Endothelial cell of hepatic sinusoid (primary cell): ENCODE data around the gene DNAAF2.

ENCODE experiments used
- in situ Hi-C: cut with HindIII; loops from 2 replicates; pipeline ENCODE4 v1.10.0; 2017; ENCODE audit warnings: low sequenced_read_pairs

The DNAAF2 gene

DNA sequence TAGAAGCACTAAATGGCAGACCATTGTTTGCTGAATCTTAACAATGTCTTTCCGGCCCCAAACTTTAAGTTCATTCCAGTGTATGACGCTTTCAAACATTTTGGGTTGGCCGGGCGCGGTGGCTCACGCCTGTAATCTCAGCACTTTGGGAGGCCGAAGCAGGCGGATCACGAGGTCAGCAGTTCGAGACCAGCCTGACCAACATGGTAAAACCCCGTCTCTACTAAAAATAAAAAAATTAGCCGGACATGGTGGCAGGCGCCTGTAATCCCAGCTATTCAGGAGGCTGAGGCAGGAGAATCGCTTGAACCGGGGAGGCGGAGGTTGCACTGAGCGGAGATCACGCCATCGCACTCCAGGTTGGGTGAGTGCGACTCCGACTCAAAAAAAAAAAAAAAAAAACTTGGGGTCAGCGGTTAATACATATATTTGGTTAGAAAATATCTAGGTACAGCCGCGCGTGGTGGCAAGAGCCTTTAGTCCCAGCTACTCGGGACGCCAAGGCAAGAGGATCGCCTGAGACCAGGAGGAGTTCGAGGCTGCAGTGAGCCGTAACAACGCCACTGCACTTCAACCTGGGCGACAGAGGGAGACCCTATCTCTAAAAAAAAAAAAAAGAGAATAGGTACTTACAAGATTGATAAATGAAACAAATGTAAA, 49.9 kb downstream of the DNAAF2 start:
- in situ Hi-C loops, result loop anchor here (10.0 kb wide), 1 partner anchor 70 kb away; no protein-coding TSS in a partner anchor

DNA sequence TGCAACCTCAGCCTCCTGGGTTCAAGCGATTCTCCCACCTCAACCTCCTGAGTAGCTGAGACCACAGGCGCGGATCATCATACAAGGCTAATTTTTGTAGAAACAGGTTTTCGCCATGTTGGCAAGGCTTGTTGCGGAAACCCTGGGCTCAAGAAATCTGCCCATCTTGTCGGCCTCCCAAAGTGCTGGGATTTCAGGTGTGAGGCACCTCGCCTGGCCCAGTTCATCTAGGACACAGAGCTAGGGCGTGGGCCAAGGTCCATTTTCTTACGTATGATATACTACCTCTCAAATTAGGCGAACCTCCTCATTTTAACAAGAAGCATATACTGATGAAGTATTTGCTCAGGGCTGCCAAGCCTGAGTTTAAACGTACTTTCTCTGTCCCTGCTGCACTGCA, 51.0 kb downstream of the DNAAF2 start:
- in situ Hi-C loops, result loop anchor here (10.0 kb wide), 1 partner anchor 71 kb away; no protein-coding TSS in a partner anchor

DNA sequence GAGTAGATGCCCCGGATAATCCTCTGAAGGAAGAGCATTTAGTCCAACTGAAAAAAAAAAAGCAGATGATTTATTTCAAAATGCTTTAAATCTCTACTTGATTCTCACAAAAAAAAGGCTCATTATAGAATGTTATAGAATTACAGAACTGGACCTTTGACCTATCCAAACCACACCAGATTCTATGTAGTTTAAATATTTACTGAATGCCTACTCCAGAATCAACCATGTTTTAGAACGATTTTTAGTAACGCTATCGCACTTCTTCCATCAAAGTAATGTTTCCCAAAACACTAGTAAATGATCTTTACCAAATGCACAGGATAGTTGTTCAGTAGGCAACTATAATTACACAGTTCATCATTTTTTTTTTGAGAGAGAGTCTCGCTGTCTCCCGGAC, 51.4 kb downstream of the DNAAF2 start:
- in situ Hi-C loops, result loop anchor here (10.0 kb wide), 1 partner anchor 71 kb away; no protein-coding TSS in a partner anchor

DNA sequence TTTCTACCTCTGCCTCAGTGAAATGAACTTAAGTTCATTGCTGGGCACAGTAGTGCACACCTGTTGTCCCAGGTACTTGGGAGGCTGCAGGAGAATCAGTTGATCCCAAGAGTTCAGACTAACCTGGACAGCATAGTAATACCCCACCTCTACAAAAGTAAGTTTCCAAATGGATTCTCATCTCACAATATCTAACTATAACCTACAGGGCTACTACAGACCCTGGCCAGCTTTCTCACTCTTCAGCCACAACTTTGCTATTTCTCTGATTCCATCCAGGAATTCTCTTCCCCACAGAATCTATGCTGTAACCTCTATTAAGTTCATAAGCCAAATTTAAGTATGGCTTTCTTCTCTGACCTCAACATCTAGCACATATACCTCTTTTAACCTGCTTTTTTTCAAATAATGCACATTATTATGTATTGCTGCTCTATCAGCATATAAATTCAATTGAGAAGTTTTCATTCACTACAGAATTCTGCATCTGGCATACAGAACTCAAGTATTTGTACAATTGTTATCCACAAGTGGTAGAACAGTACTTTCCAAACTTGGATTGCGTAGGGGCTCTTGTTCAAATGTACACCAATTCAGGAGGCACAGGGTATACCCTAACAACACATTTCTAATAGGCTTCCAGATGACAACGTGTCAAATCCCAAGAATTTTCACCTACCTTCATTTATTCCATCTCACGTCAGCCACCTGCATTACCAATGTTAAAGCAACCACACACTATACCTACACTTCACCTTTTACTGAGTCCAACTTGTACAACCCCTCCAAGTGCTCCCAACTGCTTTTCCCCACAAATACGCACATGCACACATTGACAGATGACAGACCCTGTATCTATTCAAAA, 52.7 kb downstream of the DNAAF2 start:
- in situ Hi-C loops, result loop anchor here (10.0 kb wide), 1 partner anchor 72 kb away; no protein-coding TSS in a partner anchor

DNA sequence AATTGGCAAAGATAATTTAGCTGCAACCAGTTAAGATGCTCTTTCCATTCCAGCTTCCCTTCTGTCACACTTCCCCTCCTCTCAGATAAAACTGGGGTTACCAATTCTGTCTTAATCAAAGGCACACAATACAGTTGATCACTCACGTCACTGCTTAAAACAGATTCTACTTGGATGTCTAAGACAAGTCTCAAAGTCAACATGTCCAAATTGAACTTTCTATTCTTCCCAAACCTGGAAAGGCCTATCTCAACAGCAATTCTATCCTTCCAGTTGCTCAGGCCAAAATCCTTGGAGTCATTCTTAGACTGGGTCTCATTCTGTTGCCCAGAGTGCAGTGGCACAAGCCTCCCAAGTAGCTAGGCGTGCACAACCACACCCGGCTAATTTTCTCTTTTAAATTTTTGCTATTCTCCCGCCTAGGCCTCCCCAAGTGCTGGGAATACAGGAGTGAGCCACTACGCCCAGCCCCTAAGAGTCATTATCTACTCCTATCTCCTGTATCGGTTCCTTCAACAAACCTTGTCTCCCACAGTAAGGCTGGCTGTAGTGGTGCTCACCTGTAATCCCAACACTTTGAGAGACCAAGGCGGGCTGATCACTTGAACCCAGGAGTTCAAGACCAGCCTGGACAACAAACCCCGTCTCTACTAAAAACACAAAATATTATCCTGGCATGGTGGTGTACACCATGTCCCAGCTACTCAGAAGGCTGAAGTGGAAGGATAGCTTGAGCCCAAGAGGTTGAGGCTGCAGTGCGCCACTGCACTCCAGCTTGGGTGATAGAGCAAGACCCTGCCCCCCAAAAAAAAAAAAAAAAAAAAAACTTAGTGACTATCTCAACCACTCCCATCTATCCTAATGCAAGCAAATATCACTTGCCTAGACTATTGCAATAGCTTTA, 53.6 kb downstream of the DNAAF2 start:
- in situ Hi-C loops, result loop anchor here (10.0 kb wide), 1 partner anchor 73 kb away; no protein-coding TSS in a partner anchor

DNA sequence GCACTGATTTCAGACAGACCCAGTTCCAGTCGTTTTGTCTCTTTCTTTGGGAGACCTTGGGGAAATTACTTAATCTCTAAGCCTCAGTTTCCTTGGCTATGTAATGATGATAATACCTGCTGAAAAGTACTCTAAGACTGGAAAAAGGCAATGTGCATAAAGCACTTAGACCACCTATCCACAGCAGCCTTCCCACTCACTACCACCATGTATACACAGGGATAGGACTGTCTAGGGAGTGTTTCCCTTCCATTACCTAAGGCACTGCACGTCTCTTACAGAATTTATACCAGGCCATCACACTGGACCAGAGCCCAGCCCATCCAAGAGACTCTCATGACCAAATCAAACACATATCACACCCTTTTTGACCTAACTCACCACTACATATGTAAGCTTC, 55.2 kb downstream of the DNAAF2 start:
- in situ Hi-C loops, result loop anchor here (10.0 kb wide), 1 partner anchor 75 kb away; no protein-coding TSS in a partner anchor

DNA sequence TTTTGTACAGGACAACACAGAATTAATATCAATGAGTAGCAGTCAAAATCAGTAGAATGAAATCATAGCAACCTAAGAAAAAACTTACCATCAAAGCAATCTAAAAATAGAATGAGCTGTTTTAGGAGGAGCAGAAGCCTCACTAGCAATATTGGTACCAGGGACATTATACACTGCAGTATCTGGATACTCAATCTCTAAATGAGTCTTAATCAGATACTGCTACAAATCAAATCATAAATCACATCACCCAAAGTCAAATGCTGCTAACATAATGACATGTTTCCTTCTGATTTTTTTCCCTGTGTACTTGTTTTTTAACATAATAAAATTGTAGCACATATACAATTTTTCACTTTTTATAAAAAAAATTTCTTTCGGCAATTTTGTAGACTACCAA, 56.9 kb downstream of the DNAAF2 start:
- in situ Hi-C loops, result no loop called here
